Fibroblast of lung (primary cell): ENCODE measurements around the gene RXFP3. TPM values are rescaled to one million over a fixed set of nuclear protein-coding genes. Genes with fewer than 3 reads are reported as not detected.

Source experiments
- DNase-seq, 2 donors: peaks; one replicate each; pipeline versions ENCODE4 v3.0.0 to v3.0.0-alpha.2; 2010; ENCODE audit warnings: low read depth in 2 of 2
- H2AFZ ChIP-seq: 2 replicates; pipeline ENCODE4 v1.5.1; 2012; ENCODE audit warnings: low read length, control low read depth, inconsistent platforms
- H3K27ac ChIP-seq: 2 replicates; pipeline ENCODE4 v1.5.1; 2011; ENCODE audit warnings: low read length, control low read depth; ENCODE audit not compliant: insufficient read depth
- H3K27me3 ChIP-seq: 2 replicates; pipeline ENCODE4 v1.5.1; 2011; ENCODE audit warnings: mild to moderate bottlenecking, low read length; ENCODE audit not compliant: control insufficient read depth, insufficient read depth
- H3K36me3 ChIP-seq: 2 replicates; pipeline ENCODE4 v1.5.1; 2011; ENCODE audit warnings: low read length; ENCODE audit not compliant: control insufficient read depth, insufficient read depth
- H3K4me1 ChIP-seq: 2 replicates; pipeline ENCODE4 v1.5.1; 2011; ENCODE audit warnings: low read length; ENCODE audit not compliant: control insufficient read depth, insufficient read depth; ENCODE audit errors: extremely low read depth
- H3K4me2 ChIP-seq: 2 replicates; pipeline ENCODE4 v1.5.1; 2011; ENCODE audit warnings: low read length, control low read depth; ENCODE audit not compliant: insufficient read depth; ENCODE audit errors: extremely low read depth
- H3K4me3 ChIP-seq, 4 experiments: fragments of 200-600 bp in 1 of 4; sonication (generic) in 1 of 4; replicated peaks in 1 of 4; 2 replicates each; pipeline ENCODE4 v1.5.1; 2011 to 2016; ENCODE audit warnings: low read length in 4 of 4, low read depth in 3 of 4, mild to moderate bottlenecking in 3 of 4, control low read depth in 2 of 4, inconsistent platforms in 1 of 4, mixed read lengths in 1 of 4; ENCODE audit not compliant: insufficient read depth in 1 of 4; ENCODE audit errors: control extremely low read depth in 1 of 4
- H3K79me2 ChIP-seq: 2 replicates; pipeline ENCODE4 v1.5.1; 2012; ENCODE audit warnings: mild to moderate bottlenecking, low read length, inconsistent platforms; ENCODE audit not compliant: control insufficient read depth, insufficient read depth
- H3K9ac ChIP-seq: 2 replicates; pipeline ENCODE4 v1.5.1; 2011; ENCODE audit warnings: mild to moderate bottlenecking, low read length, control low read depth; ENCODE audit not compliant: insufficient read depth
- H3K9me3 ChIP-seq: 2 replicates; pipeline ENCODE4 v1.5.1; 2012; ENCODE audit warnings: low read depth, low read length; ENCODE audit not compliant: control insufficient read depth, insufficient read depth
- H4K20me1 ChIP-seq: 2 replicates; pipeline ENCODE4 v1.5.1; 2011; ENCODE audit warnings: low read length; ENCODE audit not compliant: control insufficient read depth, insufficient read depth; ENCODE audit errors: extremely low read depth
- EZH2 ChIP-seq: IDR thresholded peaks from 2 replicates; pipeline ENCODE4 v1.5.1; 2012; ENCODE audit warnings: low read length, control low read depth, mild to moderate bottlenecking; ENCODE audit errors: missing control alignments
- polyA plus RNA-seq, 2 donors: library from polyadenylated mRNA; depleted of rRNA in 1 of 2; stranded (reverse) in 1 of 2; unstranded in 1 of 2; fragments of >200 nt; gene quantifications; 2 replicates each; pipeline ENCODE4 v1.2.1, GENCODE V29; 2011 to 2012; ENCODE audit warnings: missing spikeins in 1 of 2
- total RNA-seq: library from RNA; depleted of rRNA; stranded (reverse); fragments of >200 nt; gene quantifications from 2 replicates; pipeline ENCODE4 v1.2.1, GENCODE V29; 2014
- TF ChIP-seq, protein P1 (sequence below), 2 donors: IDR thresholded peaks in 1 of 2; conservative IDR thresholded peaks in 1 of 2; 1 replicate in 1 of 2; 2 replicates in 1 of 2; pipeline ENCODE4 v1.5.1; 2011 to 2012; ENCODE audit warnings: low read length in 2 of 2, control low read depth in 1 of 2, inconsistent platforms in 1 of 2, low read depth in 1 of 2, mild to moderate bottlenecking in 1 of 2

Gene RXFP3
- total and polyA plus RNA-seq, 2 donors (not counting 1 experiment from before 2014, with no cell fraction given) = not detected

DNA sequence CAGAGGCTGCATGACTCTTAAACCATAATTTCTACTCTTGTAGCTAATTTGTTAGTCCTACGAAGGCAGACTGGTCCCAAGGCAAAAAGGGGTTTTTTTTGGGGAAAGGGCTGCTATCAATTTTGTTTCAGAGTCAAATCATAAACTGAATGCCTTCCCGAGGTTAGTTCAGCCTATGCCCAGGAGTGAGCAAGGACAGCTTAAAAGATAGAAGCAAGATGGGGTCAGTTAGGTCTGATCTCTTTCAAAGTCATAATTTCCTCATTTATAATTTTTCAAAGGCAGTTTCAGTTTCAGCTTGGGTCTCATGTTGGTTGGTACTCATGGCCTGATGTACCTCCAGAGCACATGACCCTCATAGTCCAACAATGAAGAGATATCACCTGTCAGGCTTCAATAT, 7.9 kb upstream of the RXFP3 start:
- no peak overlapping the region for H3K4me3 ChIP-seq
- H3K9me3 ChIP-seq = no peaks in the 10 kb centered on the region
- H3K9ac ChIP-seq = no peak overlapping the region
- H3K4me2 ChIP-seq = no peak overlapping the region
- no peaks in the 10 kb centered on the region for H3K79me2 ChIP-seq
- H4K20me1 ChIP-seq = no peaks in the 10 kb centered on the region
- no peaks in the 10 kb centered on the region for H3K4me1 ChIP-seq
- H3K27me3 ChIP-seq = no peaks in the 10 kb centered on the region
- no peak overlapping the region for H2AFZ ChIP-seq
- no peak overlapping the region for H3K27ac ChIP-seq
- H3K36me3 ChIP-seq = no peaks in the 10 kb centered on the region
- DNase-seq = no peak
- TF ChIP-seq, protein P1, sequence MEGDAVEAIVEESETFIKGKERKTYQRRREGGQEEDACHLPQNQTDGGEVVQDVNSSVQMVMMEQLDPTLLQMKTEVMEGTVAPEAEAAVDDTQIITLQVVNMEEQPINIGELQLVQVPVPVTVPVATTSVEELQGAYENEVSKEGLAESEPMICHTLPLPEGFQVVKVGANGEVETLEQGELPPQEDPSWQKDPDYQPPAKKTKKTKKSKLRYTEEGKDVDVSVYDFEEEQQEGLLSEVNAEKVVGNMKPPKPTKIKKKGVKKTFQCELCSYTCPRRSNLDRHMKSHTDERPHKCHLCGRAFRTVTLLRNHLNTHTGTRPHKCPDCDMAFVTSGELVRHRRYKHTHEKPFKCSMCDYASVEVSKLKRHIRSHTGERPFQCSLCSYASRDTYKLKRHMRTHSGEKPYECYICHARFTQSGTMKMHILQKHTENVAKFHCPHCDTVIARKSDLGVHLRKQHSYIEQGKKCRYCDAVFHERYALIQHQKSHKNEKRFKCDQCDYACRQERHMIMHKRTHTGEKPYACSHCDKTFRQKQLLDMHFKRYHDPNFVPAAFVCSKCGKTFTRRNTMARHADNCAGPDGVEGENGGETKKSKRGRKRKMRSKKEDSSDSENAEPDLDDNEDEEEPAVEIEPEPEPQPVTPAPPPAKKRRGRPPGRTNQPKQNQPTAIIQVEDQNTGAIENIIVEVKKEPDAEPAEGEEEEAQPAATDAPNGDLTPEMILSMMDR (conservative IDR thresholded peaks at IDR 0.05 in 1 of 2, IDR thresholded peaks at IDR 0.05 in 1 of 2; ENCODE audit: low read depth in 1 of 2, low read length in 2 of 2) = no peak
- TF ChIP-seq EZH2 = no peak

DNA sequence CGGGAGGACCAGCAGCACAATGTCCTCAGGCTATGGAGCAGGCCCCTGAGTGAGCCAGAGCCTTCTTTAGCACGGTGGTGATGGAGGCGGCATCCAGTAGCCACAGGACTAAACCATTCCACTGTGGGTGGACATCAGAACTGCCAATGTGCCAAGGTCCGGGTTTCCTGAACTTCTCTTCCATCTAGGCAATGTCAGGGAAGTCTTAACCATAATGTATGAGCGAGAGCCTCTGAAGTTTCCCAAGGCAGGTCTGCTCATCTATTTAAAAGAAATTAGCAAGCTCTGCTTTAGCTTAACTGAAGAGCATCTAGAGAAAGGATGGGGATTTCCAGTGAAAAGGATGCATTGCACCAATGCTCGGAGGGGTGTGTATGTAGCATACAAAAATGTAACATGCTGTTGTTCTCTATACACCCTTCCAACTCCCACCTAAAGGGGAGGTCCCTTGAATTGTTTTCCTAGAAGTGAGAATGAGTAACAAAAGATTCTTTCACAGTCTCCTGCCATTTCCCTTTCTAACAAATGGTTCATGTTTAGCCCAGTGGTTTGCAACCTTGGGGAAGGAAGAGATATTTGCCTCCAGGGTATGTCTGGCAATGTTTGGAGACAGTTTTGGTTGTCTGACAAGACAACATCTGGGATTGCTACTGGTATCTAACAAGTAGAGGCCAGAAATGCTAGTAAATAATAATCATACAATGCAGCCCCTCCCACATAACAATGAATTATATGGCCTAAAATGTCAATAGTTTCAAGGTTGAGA, 6.1 kb upstream of the RXFP3 start:
- H3K27me3 ChIP-seq = no peaks in the 10 kb centered on the region
- no peak for DNase-seq
- H3K4me2 ChIP-seq = no peak overlapping the region
- H3K4me3 ChIP-seq = no peak overlapping the region
- no peak overlapping the region for H3K9ac ChIP-seq
- no peak overlapping the region for H3K27ac ChIP-seq
- no peaks in the 10 kb centered on the region for H3K36me3 ChIP-seq
- no peaks in the 10 kb centered on the region for H3K79me2 ChIP-seq
- H3K4me1 ChIP-seq = no peaks in the 10 kb centered on the region
- TF ChIP-seq, protein P1 (conservative IDR thresholded peaks at IDR 0.05 in 1 of 2, IDR thresholded peaks at IDR 0.05 in 1 of 2; ENCODE audit: low read depth in 1 of 2, low read length in 2 of 2) = no peak
- no peak for TF ChIP-seq EZH2
- no peaks in the 10 kb centered on the region for H4K20me1 ChIP-seq
- H2AFZ ChIP-seq = no peak overlapping the region
- H3K9me3 ChIP-seq = no peaks in the 10 kb centered on the region

DNA sequence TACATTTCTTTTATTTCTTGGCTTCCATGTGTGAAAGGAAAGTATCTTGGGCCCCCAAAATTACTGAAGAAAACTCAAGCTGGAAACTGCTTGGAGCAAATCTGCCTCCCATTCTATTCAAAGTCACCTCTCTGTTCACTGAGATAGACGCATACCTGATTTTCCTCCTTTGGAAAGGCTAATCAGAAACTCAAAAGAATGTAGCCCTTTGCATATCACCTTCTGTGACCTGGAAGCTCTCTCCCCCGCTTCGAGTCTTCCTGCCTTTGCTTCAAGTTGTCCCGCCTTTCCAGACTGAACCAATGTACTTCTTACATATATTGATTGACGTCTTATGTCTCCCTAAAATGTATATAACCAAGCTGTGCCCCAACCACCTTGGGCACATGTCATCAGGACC, 5.0 kb upstream of the RXFP3 start:
- Histone ChIP-seq H3K79me2 (no peaks in the 10 kb centered on the region), H3K9me3 (no peaks in the 10 kb centered on the region), H3K4me1 (no peaks in the 10 kb centered on the region), H3K4me3 (no peak overlapping the region), H3K36me3 (no peaks in the 10 kb centered on the region), H3K27me3 (no peaks in the 10 kb centered on the region), H3K4me2 (no peak overlapping the region), H3K27ac (no peak overlapping the region), H2AFZ (no peak overlapping the region), H4K20me1 (no peaks in the 10 kb centered on the region), H3K9ac (no peak overlapping the region)
- TF ChIP-seq, protein P1 (conservative IDR thresholded peaks at IDR 0.05 in 1 of 2, IDR thresholded peaks at IDR 0.05 in 1 of 2; ENCODE audit: low read depth in 1 of 2, low read length in 2 of 2) = no peak
- no peak for TF ChIP-seq EZH2
- no peak for DNase-seq
